H1 (cell line): Measurements from ENCODE around the gene ESRRB. TPM values are rescaled to one million over a fixed set of nuclear protein-coding genes. Genes with fewer than 3 reads are reported as not detected.

Experiments used
- CTCF ChIA-PET: fragments of 300-600 bp; sonication (Branson Sonifier 250); formaldehyde crosslinking; loops from one replicate; lab custom pipeline; 2021; ENCODE audit not compliant: partially characterized antibody; lab: Charles Lee
- POLR2A ChIA-PET: fragments of 300-600 bp; sonication (Branson Sonifier 250); formaldehyde crosslinking; loops from one replicate; lab custom pipeline; 2021; ENCODE audit warnings: inconsistent platforms; ENCODE audit not compliant: partially characterized antibody; lab: Charles Lee
- DNase-seq, 2 experiments: peaks; one replicate each; pipeline versions ENCODE4 v3.0.0 to v3.0.0-alpha.2; 2010 to 2022; ENCODE audit warnings: low spot score in 2 of 2, low read depth in 1 of 2, mixed read lengths in 1 of 2
- FAIRE-seq: peaks from 2 replicates; lab custom pipeline; 2011; peaks lifted over from hg19 to GRCh38; lab: Jason Lieb, UNC
- H2AFZ ChIP-seq: 2 replicates; pipeline ENCODE4 v1.8.1; 2012; ENCODE audit warnings: low read length, inconsistent platforms
- H2AK5ac ChIP-seq: 2 replicates; pipeline ENCODE4 v1.6.1; 2013; ENCODE audit warnings: low read depth, low read length
- H2BK120ac ChIP-seq: replicated peaks from 2 replicates; pipeline ENCODE3; 2013; ENCODE audit warnings: low read depth, low read length, inconsistent platforms
- H2BK12ac ChIP-seq: 2 replicates; pipeline ENCODE4 v1.6.1; 2013; ENCODE audit warnings: low read depth, low read length
- H2BK15ac ChIP-seq: 2 replicates; pipeline ENCODE4 v1.6.1; 2013; ENCODE audit warnings: low read length
- H2BK20ac ChIP-seq: 2 replicates; pipeline ENCODE4 v1.6.1; 2013; ENCODE audit warnings: low read length
- H2BK5ac ChIP-seq: 2 replicates; pipeline ENCODE4 v1.6.1; 2013; ENCODE audit warnings: low read depth, low read length
- H3K14ac ChIP-seq: 2 replicates; pipeline ENCODE4 v1.6.1; 2013; ENCODE audit warnings: inconsistent platforms; ENCODE audit not compliant: insufficient read length
- H3K18ac ChIP-seq: 2 replicates; pipeline ENCODE4 v1.6.1; 2013; ENCODE audit warnings: low read length; ENCODE audit errors: extremely low read depth
- H3K23ac ChIP-seq: 2 replicates; pipeline ENCODE4 v1.6.1; 2013; ENCODE audit warnings: inconsistent platforms; ENCODE audit not compliant: insufficient read length
- H3K23me2 ChIP-seq: 2 replicates; pipeline ENCODE4 v1.6.1; 2013; ENCODE audit warnings: low read depth, low read length
- H3K27ac ChIP-seq: 2 replicates; pipeline ENCODE4 v1.6.1; 2011; ENCODE audit warnings: low read depth, low read length, inconsistent platforms
- H3K27me3 ChIP-seq, 4 experiments: replicated peaks in 1 of 4; 1 replicate in 1 of 4; 2 replicates in 3 of 4; pipeline versions ENCODE4 v1.6.1 to v1.8.1; 2011 to 2013; ENCODE audit warnings: low read length in 3 of 4, mild to moderate bottlenecking in 3 of 4, inconsistent platforms in 2 of 4, mixed read lengths in 2 of 4, moderate library complexity in 1 of 4; ENCODE audit not compliant: control insufficient read depth in 3 of 4, insufficient read depth in 3 of 4; ENCODE audit errors: extremely low read depth in 1 of 4
- H3K36me3 ChIP-seq, 4 experiments: 2 replicates each; pipeline versions ENCODE4 v1.6.1 to v1.8.1; 2011 to 2013; ENCODE audit warnings: mild to moderate bottlenecking in 4 of 4, low read length in 3 of 4, moderate library complexity in 2 of 4, control low read depth in 1 of 4, inconsistent platforms in 1 of 4; ENCODE audit not compliant: insufficient read depth in 4 of 4, control insufficient read depth in 2 of 4
- H3K4ac ChIP-seq: replicated peaks from 2 replicates; pipeline ENCODE3; 2013; ENCODE audit warnings: low read length, low read depth, mixed read lengths, inconsistent platforms; ENCODE audit not compliant: insufficient read length
- H3K4me1 ChIP-seq, 4 experiments: replicated peaks in 1 of 4; 1 replicate in 1 of 4; 2 replicates in 3 of 4; pipeline versions ENCODE4 v1.6.1 to v1.8.1; 2011 to 2013; ENCODE audit warnings: low read length in 3 of 4, inconsistent platforms in 2 of 4, mixed read lengths in 1 of 4; ENCODE audit not compliant: insufficient read depth in 4 of 4, control insufficient read depth in 3 of 4
- H3K4me2 ChIP-seq, 2 experiments: 2 replicates each; pipeline versions ENCODE4 v1.6.1 to v1.8.1; 2011 to 2013; ENCODE audit warnings: low read depth in 2 of 2, low read length in 2 of 2, control low read depth in 1 of 2, inconsistent platforms in 1 of 2, mild to moderate bottlenecking in 1 of 2; ENCODE audit not compliant: insufficient read depth in 1 of 2
- H3K4me3 ChIP-seq, 4 experiments: fragments of 200-600, 300-600 bp in 1 of 4; sonication (generic), shearing (Covaris generic), sonication (Bioruptor Twin) in 1 of 4; 2 replicates each; pipeline versions ENCODE4 v1.5.1 to v1.8.1; 2011 to 2016; ENCODE audit warnings: low read length in 4 of 4, low read depth in 3 of 4, control low read depth in 2 of 4, inconsistent platforms in 2 of 4, mild to moderate bottlenecking in 2 of 4, mixed read lengths in 1 of 4, moderate library complexity in 1 of 4; ENCODE audit not compliant: insufficient read depth in 2 of 4; ENCODE audit errors: extremely low read depth in 1 of 4
- H3K56ac ChIP-seq: replicated peaks from 2 replicates; pipeline ENCODE3; 2013; ENCODE audit warnings: low read depth, mild to moderate bottlenecking, mixed read lengths, low read length, inconsistent platforms; ENCODE audit not compliant: insufficient read length
- H3K79me1 ChIP-seq: 2 replicates; pipeline ENCODE4 v1.6.1; 2013; ENCODE audit warnings: low read depth, low read length, control low read depth
- H3K79me2 ChIP-seq, 2 experiments: 2 replicates each; pipeline versions ENCODE4 v1.6.1 to v1.8.1; 2012 to 2013; ENCODE audit warnings: low read length in 2 of 2, mild to moderate bottlenecking in 2 of 2, inconsistent platforms in 1 of 2; ENCODE audit not compliant: insufficient read depth in 2 of 2, control insufficient read depth in 1 of 2
- H3K9ac ChIP-seq, 4 experiments: replicated peaks in 1 of 4; 1 replicate in 1 of 4; 2 replicates in 3 of 4; pipeline versions ENCODE4 v1.6.1 to v1.8.1; 2011 to 2013; ENCODE audit warnings: low read depth in 3 of 4, low read length in 3 of 4, control low read depth in 2 of 4, mild to moderate bottlenecking in 2 of 4, moderate library complexity in 2 of 4, inconsistent platforms in 1 of 4; ENCODE audit errors: extremely low read depth in 1 of 4
- H3K9me3 ChIP-seq, 2 experiments: 2 replicates each; pipeline versions ENCODE4 v1.6.1 to v1.8.1; 2012 to 2013; ENCODE audit warnings: mild to moderate bottlenecking in 2 of 2, moderate library complexity in 2 of 2, control low read depth in 1 of 2, inconsistent platforms in 1 of 2, low read depth in 1 of 2, low read length in 1 of 2, mixed read lengths in 1 of 2; ENCODE audit not compliant: insufficient read depth in 2 of 2
- H4K20me1 ChIP-seq, 2 experiments: replicated peaks in 1 of 2; 2 replicates each; pipeline versions ENCODE3 to v1.8.1; 2011 to 2013; ENCODE audit warnings: inconsistent platforms in 2 of 2, low read length in 2 of 2, mild to moderate bottlenecking in 1 of 2; ENCODE audit not compliant: insufficient read depth in 2 of 2, control insufficient read depth in 1 of 2
- H4K5ac ChIP-seq: 2 replicates; pipeline ENCODE4 v1.6.1; 2013; ENCODE audit warnings: low read length, low read depth, mixed read lengths, inconsistent platforms; ENCODE audit not compliant: insufficient read length
- H4K8ac ChIP-seq: 2 replicates; pipeline ENCODE4 v1.8.0; 2013; ENCODE audit warnings: mild to moderate bottlenecking, moderate library complexity, low read length, inconsistent platforms; ENCODE audit not compliant: insufficient read depth; ENCODE audit errors: extremely low read depth
- H4K91ac ChIP-seq: replicated peaks from 2 replicates; pipeline ENCODE3; 2013; ENCODE audit warnings: low read length, mixed read lengths, inconsistent platforms; ENCODE audit not compliant: insufficient read length
- ASH2L ChIP-seq: fragments of 200-600, 300-600 bp; sonication (generic); IDR thresholded peaks from one replicate; pipeline ENCODE4 v1.7.1; 2017; ENCODE audit warnings: low read length
- CBX5 ChIP-seq: fragments of 300-800, 300-1000 bp; sonication (generic); IDR thresholded peaks from 2 replicates; pipeline ENCODE4 v1.7.1; 2016; ENCODE audit warnings: antibody characterized with exemption, low read length, low read depth
- CBX8 ChIP-seq: fragments of 300-800, 300-1000 bp; sonication (generic); IDR thresholded peaks from 2 replicates; pipeline ENCODE4 v1.7.1; 2016; ENCODE audit warnings: low read depth, low read length, borderline replicate concordance
- CHD1 ChIP-seq: IDR thresholded peaks from 2 replicates; pipeline ENCODE4 v1.6.1; 2012; ENCODE audit warnings: low read depth, low read length, improper control_type of control experiment
- CHD2 ChIP-seq: IDR thresholded peaks from 2 replicates; pipeline ENCODE4 v1.6.1; 2012; ENCODE audit warnings: low read length, improper control_type of control experiment
- GABPA ChIP-seq: IDR thresholded peaks from 2 replicates; pipeline ENCODE4 v1.6.1; 2011; ENCODE audit warnings: mild to moderate bottlenecking, low read length, moderate library complexity, borderline replicate concordance; ENCODE audit not compliant: insufficient read depth
- GTF2F1 ChIP-seq: IDR thresholded peaks from 2 replicates; pipeline ENCODE4 v1.6.1; 2012; ENCODE audit warnings: low read depth, low read length, improper control_type of control experiment, borderline replicate concordance
- NANOG ChIP-seq: IDR thresholded peaks from 2 replicates; pipeline ENCODE4 v1.6.1; 2011; ENCODE audit warnings: low read length, low read depth, mild to moderate bottlenecking, inconsistent platforms; ENCODE audit not compliant: insufficient read depth, poor library complexity, severe bottlenecking
- NRF1 ChIP-seq: IDR thresholded peaks from 2 replicates; pipeline ENCODE4 v1.6.1; 2011; ENCODE audit warnings: mild to moderate bottlenecking, low read depth, low read length, improper control_type of control experiment
- POU5F1 ChIP-seq: IDR thresholded peaks from 2 replicates; pipeline ENCODE4 v1.6.1; 2011; ENCODE audit warnings: low read depth, mild to moderate bottlenecking, low read length, moderate library complexity
- RXRA ChIP-seq: IDR thresholded peaks from 2 replicates; pipeline ENCODE4 v1.6.1; 2011; ENCODE audit warnings: low read depth, mild to moderate bottlenecking, low read length, moderate library complexity; ENCODE audit not compliant: insufficient read depth
- SIRT6 ChIP-seq: IDR thresholded peaks from one replicate; pipeline ENCODE4 v1.7.1; 2012; ENCODE audit warnings: low read length, inconsistent platforms
- TAF1 ChIP-seq: IDR thresholded peaks from 2 replicates; pipeline ENCODE4 v1.6.1; 2011; ENCODE audit warnings: mild to moderate bottlenecking, low read depth, low read length
- WGBS, 2 experiments: shearing (Covaris generic) in 1 of 2; methylation state at CpG; one replicate each; pipeline versions ENCODE4 v1.1.6 to v1.1.7; 2013 to 2015; ENCODE audit warnings: low lambda C conversion rate in 2 of 2, mixed read lengths in 2 of 2, inconsistent platforms in 1 of 2, low coverage in 1 of 2, missing lambda C conversion rate in 1 of 2; ENCODE audit not compliant: insufficient replicate concordance in 2 of 2, insufficient coverage in 1 of 2, insufficient read length in 1 of 2; ENCODE audit errors: extremely low coverage in 1 of 2, missing lambda C conversion rate in 1 of 2; 5-methylcytosine and 5-hydroxymethylcytosine counted together
- polyA plus RNA-seq, 7 experiments: library from polyadenylated mRNA; depleted of rRNA in 3 of 7; stranded (reverse) in 5 of 7; unstranded in 2 of 7; fragments of >200 nt in 5 of 7; fragments of 200-250 nt in 2 of 7; gene quantifications; 1 replicate in 5 of 7; 2 replicates in 1 of 7; 4 replicates in 1 of 7; pipeline versions ENCODE4 v1.2.1 to v1.2.3, GENCODE V29; 2011 to 2013; ENCODE audit warnings: missing spikeins in 2 of 7, mixed read lengths in 2 of 7
- total RNA-seq: library from RNA; stranded (reverse); fragmentation: NEBNext Ultra II Directional; extraction: Animal tissue kit (Norgen Biotek cat#: 25700); gene quantifications from 2 replicates; pipeline ENCODE4 v1.2.1, GENCODE V29; 2021

Gene ESRRB
- total and polyA plus RNA-seq, 2 of the 8 experiments (the other 6 are each of a cell fraction or from before 2014, with no cell fraction given) = 0.29 to 0.45 TPM

DNA sequence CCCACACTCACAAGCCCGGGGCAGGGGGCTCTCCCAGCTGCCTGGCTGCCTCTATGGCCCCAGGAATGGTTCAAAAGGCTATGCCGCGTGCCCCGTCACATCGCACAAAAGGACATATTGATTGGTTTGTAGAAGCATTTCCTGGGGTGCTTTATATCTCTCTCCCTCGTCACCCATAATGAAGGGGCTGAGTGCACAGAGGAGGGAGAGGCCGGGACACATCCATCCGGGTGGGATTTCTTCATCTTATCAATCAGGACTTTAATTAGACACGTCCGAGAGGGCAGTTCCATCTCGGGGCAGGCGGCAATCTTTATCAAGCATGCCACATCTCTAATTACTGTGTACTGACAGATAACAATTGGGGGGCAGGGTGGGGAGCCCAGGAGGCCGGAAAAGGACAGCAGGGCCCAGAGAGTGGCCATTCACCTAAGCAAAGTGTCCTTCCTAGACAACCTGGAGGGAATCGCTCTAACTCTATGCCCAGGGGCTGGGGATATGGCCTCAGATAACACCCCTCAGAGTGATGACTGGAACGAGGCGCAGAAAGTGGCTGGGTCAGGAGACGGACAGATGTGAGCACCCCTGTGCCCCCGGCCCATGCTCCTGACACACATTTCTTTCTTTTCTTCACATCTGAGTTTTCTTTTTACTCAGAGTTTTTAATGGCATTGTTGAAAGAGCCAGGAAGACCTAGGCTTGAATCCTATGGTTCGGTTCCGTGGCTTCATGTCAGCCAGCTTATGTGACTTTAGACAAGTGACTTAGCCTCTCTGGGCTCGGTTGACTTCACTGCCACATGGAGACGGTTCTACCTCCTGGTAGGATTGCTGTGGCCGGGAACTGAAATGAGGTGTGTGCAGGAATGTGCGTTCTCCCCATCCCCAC lies 36.0 kb upstream of the ESRRB start:
- DNase-seq = no peak
- no peaks in the 10 kb centered on the region for H3K79me1 ChIP-seq
- no peak overlapping the region for H2BK12ac ChIP-seq
- H2BK5ac ChIP-seq = no peak overlapping the region
- no peak overlapping the region for H3K4me3 ChIP-seq
- no peak for FAIRE-seq
- no peak overlapping the region; the same call in 1 of the 2 replicates for H2AK5ac ChIP-seq
- no peak overlapping the region for H3K4me2 ChIP-seq
- WGBS, 2 experiments = 85% methylated on average over 24 of the region's 24 CpGs; no CpG with 5 or more reads in 1 of the 2 experiments
- no peak overlapping the region for H2BK20ac ChIP-seq
- POLR2A ChIA-PET = interaction anchor here (1.1 to 1.4 kb wide), 2 partner anchors 16 to 26 kb away, joined by 3 read pairs; no protein-coding TSS in a partner anchor
- CTCF ChIA-PET = interaction anchor here (0.9 to 2.3 kb wide), 4 partner anchors 10 to 47 kb away, joined by 3 to 10 read pairs (median 4); no protein-coding TSS in a partner anchor
- no peaks in the 10 kb centered on the region for H4K20me1 ChIP-seq
- H3K18ac ChIP-seq = no peak overlapping the region
- H4K5ac ChIP-seq = no peak overlapping the region
- H4K91ac ChIP-seq = no peak overlapping the region
- no peaks in the 10 kb centered on the region; a peak in 1 of 7 replicates for H3K27me3 ChIP-seq
- no peak overlapping the region for H3K27ac ChIP-seq
- H2BK120ac ChIP-seq = no peak overlapping the region
- H3K4ac ChIP-seq = no peak overlapping the region
- H3K4me1 ChIP-seq = peaks cover 0 to 5% (median 0%) of the 10 kb centered on the region in 4 experiments; a peak in 1 of 7 replicates
- no peak overlapping the region for H3K56ac ChIP-seq
- H3K23ac ChIP-seq = no peak overlapping the region
- H4K8ac ChIP-seq = no peak overlapping the region
- H3K23me2 ChIP-seq = no peaks in the 10 kb centered on the region
- H3K9ac ChIP-seq = no peak overlapping the region
- H3K79me2 ChIP-seq = no peaks in the 10 kb centered on the region
- H3K9me3 ChIP-seq = no peaks in the 10 kb centered on the region; a peak in 1 of 4 replicates
- H3K36me3 ChIP-seq = no peaks in the 10 kb centered on the region
- H3K14ac ChIP-seq = no peak overlapping the region
- no peak overlapping the region for H2AFZ ChIP-seq
- H2BK15ac ChIP-seq = no peak overlapping the region
- TF ChIP-seq GABPA = no peak
- TF ChIP-seq SIRT6 = no peak
- no peak for TF ChIP-seq TAF1
- no peak for TF ChIP-seq ASH2L
- no peak for TF ChIP-seq NANOG
- no peak for TF ChIP-seq GTF2F1
- TF ChIP-seq NRF1 = no peak
- TF ChIP-seq CHD1 = no peak
- TF ChIP-seq CBX5 = no peak
- no peak for TF ChIP-seq RXRA
- TF ChIP-seq CHD2 = no peak
- no peak for TF ChIP-seq POU5F1
- TF ChIP-seq CBX8 = no peak
